Neuronal stem cell (in vitro differentiated cells): ENCODE data around the gene WDPCP.

Experiments
- DNase-seq: peaks from one replicate; pipeline ENCODE4 v3.0.0-alpha.2; 2013; ENCODE audit warnings: low spot score
- H2AFZ ChIP-seq: one replicate; pipeline ENCODE4 v1.6.1; 2013; ENCODE audit warnings: mild to moderate bottlenecking, low read length, inconsistent platforms
- H2AK5ac ChIP-seq: 2 replicates; pipeline ENCODE4 v1.6.1; 2013; ENCODE audit warnings: low read depth, mild to moderate bottlenecking, inconsistent platforms, low read length, moderate library complexity, mixed read lengths
- H2BK120ac ChIP-seq: 2 replicates; pipeline ENCODE4 v1.6.1; 2013; ENCODE audit warnings: low read depth, mild to moderate bottlenecking, inconsistent platforms, low read length, moderate library complexity, mixed read lengths
- H2BK12ac ChIP-seq: one replicate; pipeline ENCODE4 v1.6.1; 2013; ENCODE audit warnings: low read length, inconsistent platforms
- H2BK15ac ChIP-seq: 2 replicates; pipeline ENCODE4 v1.6.1; 2013; ENCODE audit warnings: mild to moderate bottlenecking, low read length, inconsistent platforms, mixed read lengths
- H2BK5ac ChIP-seq: one replicate; pipeline ENCODE4 v1.6.1; 2013; ENCODE audit warnings: inconsistent platforms, mild to moderate bottlenecking, low read length, moderate library complexity
- H3K14ac ChIP-seq: one replicate; pipeline ENCODE4 v1.6.1; 2013; ENCODE audit warnings: low read length, inconsistent platforms
- H3K18ac ChIP-seq: 2 replicates; pipeline ENCODE4 v1.6.1; 2013; ENCODE audit warnings: low read length, inconsistent platforms
- H3K23ac ChIP-seq: 2 replicates; pipeline ENCODE4 v1.6.1; 2013; ENCODE audit warnings: low read depth, mild to moderate bottlenecking, mixed read lengths, low read length, inconsistent platforms; ENCODE audit not compliant: poor library complexity
- H3K27ac ChIP-seq: replicated peaks from 3 replicates; pipeline ENCODE4 v1.5.1; 2013; ENCODE audit warnings: low read length, inconsistent platforms
- H3K27me3 ChIP-seq, 3 experiments: 2 replicates each; pipeline ENCODE4 v1.6.1; 2013; ENCODE audit warnings: low read length in 3 of 3, mild to moderate bottlenecking in 2 of 3, inconsistent platforms in 1 of 3, low read depth in 1 of 3, mixed read lengths in 1 of 3, moderate library complexity in 1 of 3; ENCODE audit not compliant: control insufficient read depth in 3 of 3, insufficient read depth in 3 of 3
- H3K36me3 ChIP-seq, 2 donors: replicated peaks in 1 of 2; 2 replicates each; pipeline ENCODE4 v1.6.1; 2013; ENCODE audit warnings: low read length in 2 of 2; ENCODE audit not compliant: control insufficient read depth in 2 of 2, insufficient read depth in 2 of 2
- H3K4ac ChIP-seq: 2 replicates; pipeline ENCODE4 v1.6.1; 2013; ENCODE audit warnings: inconsistent platforms, mild to moderate bottlenecking, low read length, moderate library complexity
- H3K4me1 ChIP-seq, 2 donors: 1 replicate in 1 of 2; 2 replicates in 1 of 2; pipeline ENCODE4 v1.6.1; 2013; ENCODE audit warnings: low read length in 2 of 2, low read depth in 1 of 2; ENCODE audit not compliant: control insufficient read depth in 2 of 2, insufficient read depth in 1 of 2
- H3K4me2 ChIP-seq: one replicate; pipeline ENCODE4 v1.6.1; 2013; ENCODE audit warnings: mild to moderate bottlenecking, low read length, inconsistent platforms; ENCODE audit not compliant: insufficient read depth, poor library complexity, severe bottlenecking
- H3K4me3 ChIP-seq, 2 donors: 2 replicates each; pipeline ENCODE4 v1.5.1; 2013; ENCODE audit warnings: low read length in 2 of 2, mild to moderate bottlenecking in 2 of 2, inconsistent platforms in 1 of 2, moderate library complexity in 1 of 2
- H3K79me1 ChIP-seq: one replicate; pipeline ENCODE4 v1.6.1; 2013; ENCODE audit warnings: low read depth, mild to moderate bottlenecking, inconsistent platforms, low read length, moderate library complexity
- H3K9ac ChIP-seq: one replicate; pipeline ENCODE4 v1.6.1; 2013; ENCODE audit warnings: mild to moderate bottlenecking, low read depth, low read length, inconsistent platforms; ENCODE audit not compliant: poor library complexity
- H3K9me3 ChIP-seq, 2 donors: replicated peaks in 1 of 2; 2 replicates each; pipeline versions ENCODE3 to v1.6.1; 2013; ENCODE audit warnings: low read length in 2 of 2, mild to moderate bottlenecking in 2 of 2, inconsistent platforms in 1 of 2, low read depth in 1 of 2, mixed read lengths in 1 of 2, moderate library complexity in 1 of 2; ENCODE audit not compliant: control insufficient read depth in 2 of 2, insufficient read depth in 1 of 2
- H4K8ac ChIP-seq: one replicate; pipeline ENCODE4 v1.6.1; 2013; ENCODE audit warnings: low read depth, mild to moderate bottlenecking, inconsistent platforms, low read length, moderate library complexity
- H4K91ac ChIP-seq: one replicate; pipeline ENCODE4 v1.6.1; 2013; ENCODE audit warnings: low read length, low read depth, mild to moderate bottlenecking, inconsistent platforms; ENCODE audit not compliant: poor library complexity
- WGBS, 2 donors: extraction: QIAGEN DNeasy Blood & Tissue Kit; methylation state at CpG; one replicate each; pipeline ENCODE4 v1.1.7; 2013; ENCODE audit warnings: missing lambda C conversion rate in 2 of 2, mixed read lengths in 1 of 2; ENCODE audit not compliant: insufficient read length in 2 of 2, insufficient replicate concordance in 1 of 2; ENCODE audit errors: extremely low coverage in 2 of 2; 5-methylcytosine and 5-hydroxymethylcytosine counted together

Gene WDPCP

DNA sequence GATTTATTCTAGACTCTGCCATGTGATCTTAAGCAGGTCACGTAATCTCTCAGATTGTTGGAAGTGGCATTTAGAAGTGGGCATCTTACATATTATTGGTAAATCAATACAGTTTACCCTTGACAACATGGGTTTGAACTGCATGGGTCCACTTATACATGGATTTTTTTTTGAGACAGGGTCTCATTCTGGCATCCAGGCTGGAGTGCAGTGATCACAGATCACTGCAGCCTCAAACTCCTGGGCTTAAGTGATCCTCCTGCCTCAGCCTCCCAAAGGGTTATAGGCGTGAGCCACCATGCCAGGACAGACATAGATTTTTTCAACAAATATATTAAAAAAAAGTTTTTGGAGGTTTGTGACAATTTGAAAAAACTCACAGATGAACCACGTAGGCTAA is 393.0 kb downstream of the WDPCP start:
- H3K4me3 ChIP-seq = no peak overlapping the region
- no peak overlapping the region for H2BK120ac ChIP-seq
- no peaks in the 10 kb centered on the region for H3K36me3 ChIP-seq
- H2AK5ac ChIP-seq = no peak overlapping the region
- no peak overlapping the region for H2BK12ac ChIP-seq
- no peak for DNase-seq
- no peak overlapping the region for H2BK15ac ChIP-seq
- no peak overlapping the region for H3K9ac ChIP-seq
- H4K91ac ChIP-seq = no peak overlapping the region
- no peaks in the 10 kb centered on the region for H3K79me1 ChIP-seq
- H4K8ac ChIP-seq = no peak overlapping the region
- H3K23ac ChIP-seq = no peak overlapping the region
- no peak overlapping the region for H3K4me2 ChIP-seq
- no peak overlapping the region for H2BK5ac ChIP-seq
- H3K14ac ChIP-seq = no peak overlapping the region
- no peaks in the 10 kb centered on the region for H3K27me3 ChIP-seq
- WGBS, 2 donors = no CpG with 5 or more reads among the region's 3 CpGs
- no peak overlapping the region for H3K27ac ChIP-seq
- no peaks in the 10 kb centered on the region for H3K4me1 ChIP-seq
- no peak overlapping the region for H3K4ac ChIP-seq
- no peaks in the 10 kb centered on the region for H3K9me3 ChIP-seq
- no peak overlapping the region for H2AFZ ChIP-seq
- no peak overlapping the region for H3K18ac ChIP-seq

DNA sequence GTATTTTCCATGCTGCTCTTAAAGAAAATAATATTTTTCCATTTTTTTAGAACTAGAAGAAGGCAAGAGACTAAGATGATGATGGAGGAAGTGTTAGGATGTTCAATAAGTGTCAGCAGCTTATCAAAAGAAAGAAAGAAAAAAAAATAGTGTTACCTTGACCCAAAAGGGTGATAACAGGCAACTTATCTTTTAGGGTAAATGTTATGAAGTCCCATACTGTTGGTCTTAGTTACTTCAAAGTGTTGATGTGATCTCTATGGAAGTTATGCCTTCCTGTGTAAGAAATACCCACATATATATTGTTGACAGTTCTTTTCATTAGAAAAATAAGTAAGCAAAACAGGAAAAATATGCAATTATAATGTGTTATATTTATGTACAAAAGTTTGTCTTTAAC is 394.1 kb downstream of the WDPCP start:
- no peak overlapping the region for H3K4ac ChIP-seq
- H3K4me2 ChIP-seq = no peak overlapping the region
- no peak overlapping the region for H3K27ac ChIP-seq
- H3K79me1 ChIP-seq = no peaks in the 10 kb centered on the region
- H3K27me3 ChIP-seq = no peaks in the 10 kb centered on the region
- H3K9ac ChIP-seq = no peak overlapping the region
- H3K18ac ChIP-seq = no peak overlapping the region
- H2BK15ac ChIP-seq = no peak overlapping the region
- no peak overlapping the region for H4K8ac ChIP-seq
- no peak overlapping the region for H3K14ac ChIP-seq
- no peaks in the 10 kb centered on the region for H3K4me1 ChIP-seq
- no peak overlapping the region for H2AFZ ChIP-seq
- H3K36me3 ChIP-seq = no peaks in the 10 kb centered on the region
- no peak overlapping the region for H2BK120ac ChIP-seq
- no peak for DNase-seq
- no peak overlapping the region for H3K23ac ChIP-seq
- H3K9me3 ChIP-seq = no peaks in the 10 kb centered on the region
- no peak overlapping the region for H2AK5ac ChIP-seq
- no peak overlapping the region for H3K4me3 ChIP-seq
- H2BK5ac ChIP-seq = no peak overlapping the region
- H2BK12ac ChIP-seq = no peak overlapping the region
- no peak overlapping the region for H4K91ac ChIP-seq

DNA sequence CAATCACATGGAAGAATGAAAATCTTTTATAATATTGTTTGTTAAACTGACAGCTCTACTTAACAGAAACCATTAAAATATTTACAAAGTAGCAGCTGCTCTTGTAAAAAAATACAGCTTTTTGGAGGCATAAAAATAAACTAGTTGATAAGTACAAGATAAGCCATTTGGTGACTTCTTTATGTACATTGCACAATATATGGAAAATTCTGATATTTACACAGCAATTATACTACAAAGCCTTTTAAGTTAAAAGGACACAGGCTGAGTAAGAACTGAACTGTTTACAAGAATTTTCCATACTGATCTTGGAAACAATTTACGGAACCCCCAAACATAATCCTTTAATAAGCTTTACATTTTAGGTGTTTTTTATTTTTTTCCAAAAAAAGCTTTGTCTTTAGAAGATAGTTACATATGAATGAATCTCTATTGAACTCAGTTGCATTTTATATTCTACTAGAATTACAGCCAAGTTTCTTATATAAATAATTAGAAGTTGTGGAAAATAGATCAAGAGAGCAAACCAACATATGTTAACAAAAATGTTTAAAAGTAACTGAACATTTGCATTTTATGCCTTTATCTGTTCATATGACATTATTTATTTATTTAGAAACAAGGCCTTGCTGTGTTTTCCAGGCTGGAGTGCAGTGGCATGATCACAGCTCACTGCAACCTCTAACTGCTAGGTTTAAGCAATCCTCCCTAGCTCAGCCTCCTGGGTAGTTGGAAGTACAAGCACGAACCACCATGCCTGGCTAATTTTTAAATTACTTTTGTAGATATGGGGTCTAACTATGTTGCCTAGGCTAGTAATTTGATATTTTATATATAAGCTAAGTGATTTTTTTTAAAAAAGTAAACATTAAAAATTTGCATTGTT is 395.1 kb downstream of the WDPCP start:
- Histone ChIP-seq H3K27ac (no peak overlapping the region), H3K9me3 (peaks cover 0 to 4% of the 10 kb centered on the region in 2 donors), H3K4me3 (no peak overlapping the region), H2AK5ac (no peak overlapping the region), H3K4me2 (no peak overlapping the region), H3K4me1 (no peaks in the 10 kb centered on the region), H4K8ac (no peak overlapping the region), H3K14ac (no peak overlapping the region), H4K91ac (no peak overlapping the region), H3K36me3 (no peaks in the 10 kb centered on the region), H2BK5ac (no peak overlapping the region), H2BK12ac (no peak overlapping the region), H3K79me1 (no peaks in the 10 kb centered on the region), H3K4ac (no peak overlapping the region), H3K23ac (no peak overlapping the region), H2BK120ac (no peak overlapping the region), H2BK15ac (no peak overlapping the region), H3K9ac (no peak overlapping the region), H3K27me3 (no peaks in the 10 kb centered on the region), H2AFZ (no peak overlapping the region), H3K18ac (no peak overlapping the region)
- DNase-seq = no peak
- no CpG with 5 or more reads among the region's 2 CpGs for WGBS, 2 donors

DNA sequence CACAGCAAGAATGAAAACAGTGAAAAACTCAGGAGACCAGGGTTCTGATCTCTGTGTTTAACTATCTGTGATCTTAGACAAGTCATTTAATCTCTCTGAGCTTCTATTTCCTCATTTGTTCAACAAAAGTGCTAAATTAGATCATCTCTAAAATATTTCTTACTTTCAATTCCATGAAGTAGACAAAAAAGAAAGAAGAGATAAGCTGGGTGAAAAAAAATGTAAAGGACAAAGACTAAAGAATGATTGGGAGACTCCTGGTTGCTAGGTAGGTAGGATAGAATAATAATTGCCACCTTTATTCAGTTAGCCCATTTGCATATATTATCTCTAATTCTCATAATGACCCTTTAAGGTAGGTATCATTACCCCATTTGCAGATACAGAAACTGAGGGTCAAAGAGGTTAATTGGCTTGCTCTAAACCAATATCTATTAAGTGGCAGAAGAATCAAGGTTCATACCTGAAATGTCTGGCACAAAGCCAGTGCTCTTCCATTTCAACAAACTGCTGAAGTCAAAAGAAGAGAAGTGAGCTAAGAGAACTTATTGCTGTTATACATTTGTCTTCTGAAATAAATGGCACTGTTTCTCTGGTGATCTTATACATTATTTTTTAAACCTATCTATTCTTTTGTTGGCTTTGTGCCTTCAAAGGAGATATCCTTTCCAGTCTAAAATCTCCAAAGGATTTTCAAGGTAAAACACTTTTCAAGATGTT is 395.9 kb downstream of the WDPCP start:
- Histone ChIP-seq H4K91ac (no peak overlapping the region), H3K4me3 (no peak overlapping the region), H3K27me3 (no peaks in the 10 kb centered on the region), H3K23ac (no peak overlapping the region), H3K14ac (no peak overlapping the region), H2AK5ac (no peak overlapping the region), H3K36me3 (no peaks in the 10 kb centered on the region), H3K79me1 (no peaks in the 10 kb centered on the region), H2AFZ (no peak overlapping the region), H3K18ac (no peak overlapping the region), H3K4ac (no peak overlapping the region), H3K9ac (no peak overlapping the region), H3K4me1 (no peaks in the 10 kb centered on the region), H3K4me2 (no peak overlapping the region), H3K27ac (no peak overlapping the region), H2BK15ac (no peak overlapping the region), H2BK120ac (no peak overlapping the region), H2BK12ac (no peak overlapping the region), H2BK5ac (no peak overlapping the region), H3K9me3 (peaks cover 0 to 7% of the 10 kb centered on the region in 2 donors), H4K8ac (no peak overlapping the region)
- DNase-seq = no peak
